Stomach (tissue), 9 donors: ENCODE measurements around the gene SRPK3. TPM values are rescaled to one million over a fixed set of nuclear protein-coding genes. Genes with fewer than 3 reads are reported as not detected.
"Not testable (repeated sequence)": the region's sequence is repeated elsewhere in the genome, so short reads cannot be mapped to it uniquely, and the experiment has no call there.

ENCODE experiments used
- DNase-seq, 2 donors: peaks; one replicate each; pipeline versions ENCODE4 v3.0.0 to v3.0.0-alpha.2; 2013 to 2019
- H3K27ac ChIP-seq, 5 donors: fragments of 200-600 bp in 4 of 5; sonication (generic) in 4 of 5; one replicate each; pipeline ENCODE4 v1.5.1; 2013 to 2019; ENCODE audit warnings: mild to moderate bottlenecking in 1 of 5, moderate library complexity in 1 of 5
- H3K27me3 ChIP-seq, 3 donors: fragments of 200-600 bp; sonication (generic); one replicate each; pipeline ENCODE4 v1.5.1; 2017 to 2019; ENCODE audit warnings: mixed run types in 1 of 3
- H3K36me3 ChIP-seq, 4 donors: fragments of 200-600 bp; sonication (generic); 1 replicate in 3 of 4; 2 replicates in 1 of 4; pipeline ENCODE4 v1.5.1; 2016 to 2019
- H3K4me1 ChIP-seq, 4 donors: fragments of 200-600 bp; sonication (generic); one replicate each; pipeline ENCODE4 v1.5.1; 2016 to 2019
- H3K4me3 ChIP-seq, 4 donors: fragments of 200-600 bp; sonication (generic) in 3 of 4; one replicate each; pipeline ENCODE4 v1.5.1; 2016 to 2019; ENCODE audit warnings: mild to moderate bottlenecking in 1 of 4
- H3K9me3 ChIP-seq, 4 donors: fragments of 200-600 bp; sonication (generic); one replicate each; pipeline ENCODE4 v1.5.1; 2016 to 2019
- CTCF ChIP-seq, 7 experiments: fragments of 450-650 bp in 4 of 7; fragments of 200-600 bp in 3 of 7; sonication (generic) in 3 of 7; IDR thresholded peaks; one replicate each; pipeline ENCODE4 v1.5.1; 2016 to 2019; ENCODE audit warnings: antibody characterized with exemption in 7 of 7, control low read depth in 2 of 7, mild to moderate bottlenecking in 1 of 7
- EP300 ChIP-seq: sonication (generic); formaldehyde crosslinking; IDR thresholded peaks from one replicate; pipeline ENCODE4 v1.6.1; 2017; ENCODE audit warnings: antibody characterized with exemption
- POLR2A ChIP-seq, 4 donors: fragments of 450-650 bp; IDR thresholded peaks; one replicate each; pipeline ENCODE4 v1.6.1; 2016; ENCODE audit warnings: antibody characterized with exemption in 4 of 4, control low read depth in 2 of 4, mild to moderate bottlenecking in 1 of 4, moderate library complexity in 1 of 4
- POLR2AphosphoS5 ChIP-seq, 3 donors: sonication (generic); formaldehyde crosslinking; IDR thresholded peaks; one replicate each; pipeline ENCODE4 v1.6.1; 2016; ENCODE audit warnings: antibody characterized with exemption in 3 of 3
- WGBS, 5 donors: extraction: QIAGEN DNeasy Blood & Tissue Kit in 3 of 5; methylation state at CpG; one replicate each; pipeline versions ENCODE4 v1.1.5 to v1.1.7; 2013 to 2018; 5-methylcytosine and 5-hydroxymethylcytosine counted together
- intact Hi-C: fragments of 100-400 bp; cut with DNase I; formaldehyde crosslinking; loops from one replicate; pipeline ENCODE4 v1.15.1; 2023; ENCODE audit warnings: low total_unique reads
- polyA plus RNA-seq, 3 donors: library from polyadenylated mRNA; stranded (reverse); fragments of 200-250 nt; gene quantifications; one replicate each; pipeline ENCODE4 v1.2.3, GENCODE V29; 2013
- total RNA-seq, 5 donors: library from RNA; depleted of rRNA; stranded (reverse); fragments of >200 nt; gene quantifications; one replicate each; pipeline versions ENCODE4 v1.1.0 to v1.2.3, GENCODE V29; 2014 to 2016
- donor health status: healthy with polysubstance abuse.
- donor health status: Bipolar disorder and iron deficiency.
- donor health status: healthy.

Gene SRPK3
- total and polyA plus RNA-seq, 8 donors: 0.35 to 3.6 (median 1.3) TPM; not detected in 2

GRCh38 chrX:153812220-153812619 is 31.4 kb downstream of the SRPK3 start:
- 26 to 62% (median 46%) methylated on average over 11 to 14 of the region's 14 CpGs for WGBS, 5 donors
- peaks cover 0 to 13% (median 3%) of the 10 kb centered on the region in 4 donors for H3K9me3 ChIP-seq
- no peak for DNase-seq
- intact Hi-C loops: no loop called here
- H3K4me1 ChIP-seq: no peaks in the 10 kb centered on the region
- H3K4me3 ChIP-seq: no peak overlapping the region
- no peaks in the 10 kb centered on the region for H3K36me3 ChIP-seq
- H3K27ac ChIP-seq: no peak overlapping the region
- H3K27me3 ChIP-seq: peaks cover 0 to 10% (median 0%) of the 10 kb centered on the region in 3 donors
- TF ChIP-seq EP300 (no peak), POLR2A (IDR thresholded peaks at IDR 0.05) (no peak), CTCF (IDR thresholded peaks at IDR 0.05) (no peak), POLR2AphosphoS5 (IDR thresholded peaks at IDR 0.05) (no peak)

- Histone ChIP-seq H3K27ac (no peak overlapping the region), H3K4me1 (no peaks in the 10 kb centered on the region), H3K9me3 (peaks cover 0 to 13% (median 3%) of the 10 kb centered on the region in 4 donors), H3K27me3 (peaks cover 0 to 10% (median 0%) of the 10 kb centered on the region in 3 donors), H3K4me3 (no peak overlapping the region), H3K36me3 (no peaks in the 10 kb centered on the region)
- intact Hi-C loops: no loop called here
- TF ChIP-seq CTCF (IDR thresholded peaks at IDR 0.05) (no peak), POLR2A (IDR thresholded peaks at IDR 0.05) (no peak), EP300 (no peak), POLR2AphosphoS5 (IDR thresholded peaks at IDR 0.05) (no peak)
- DNase-seq: no peak
- 87 to 94% (median 91%) methylated on average over 5 of the region's 5 CpGs for WGBS, 5 donors
These were observed 32.3 kb downstream of the SRPK3 start for GRCh38 chrX:153813161-153813560.

- Histone ChIP-seq H3K36me3 (no peaks in the 10 kb centered on the region), H3K4me1 (peaks cover 0 to 14% (median 12%) of the 10 kb centered on the region in 4 donors), H3K27ac (no peak overlapping the region), H3K9me3 (peaks cover 0 to 20% (median 3%) of the 10 kb centered on the region in 4 donors), H3K4me3 (no peak overlapping the region), H3K27me3 (peaks cover 4 to 23% (median 8%) of the 10 kb centered on the region in 3 donors)
- TF ChIP-seq POLR2AphosphoS5 (IDR thresholded peaks at IDR 0.05) (no peak), POLR2A (IDR thresholded peaks at IDR 0.05) (no peak), CTCF (IDR thresholded peaks at IDR 0.05) (no peak), EP300 (no peak)
- intact Hi-C loops: no loop called here
- WGBS, 5 donors: 68 to 74% (median 72%) methylated on average over 19 of the region's 19 CpGs
- no peak for DNase-seq
These were observed 33.9 kb downstream of the SRPK3 start for GRCh38 chrX:153814591-153815315.

- WGBS, 5 donors: 66 to 83% (median 72%) methylated on average over 24 to 25 of the region's 25 CpGs
These were observed 36.2 kb downstream of the SRPK3 start for GRCh38 chrX:153816831-153817690.

GRCh38 chrX:153818064-153818463 is 37.2 kb downstream of the SRPK3 start:
- H3K4me3 ChIP-seq, intact Hi-C loops, DNase-seq, H3K27ac ChIP-seq, H3K36me3 ChIP-seq, H3K9me3 ChIP-seq: not testable (repeated sequence)
- peaks cover 0 to 14% (median 12%) of the 10 kb centered on the region in 4 donors for H3K4me1 ChIP-seq
- WGBS, 5 donors: 86 to 92% (median 88%) methylated on average over 9 of the region's 9 CpGs
- peaks cover 4 to 29% (median 8%) of the 10 kb centered on the region in 3 donors for H3K27me3 ChIP-seq

More at GRCh38 chrX:153816831-153817690, 36.2 kb downstream of the SRPK3 start:
- intact Hi-C loops: no loop called here
- H3K27me3 ChIP-seq: peaks cover 4 to 32% (median 8%) of the 10 kb centered on the region in 3 donors
- DNase-seq: no peak
- peaks cover 0 to 11% (median 3%) of the 10 kb centered on the region in 4 donors for H3K9me3 ChIP-seq
- H3K36me3 ChIP-seq: no peaks in the 10 kb centered on the region
- H3K4me3 ChIP-seq: no peak overlapping the region
- TF ChIP-seq EP300 (no peak), CTCF (IDR thresholded peaks at IDR 0.05) (no peak), POLR2A (IDR thresholded peaks at IDR 0.05) (no peak), POLR2AphosphoS5 (IDR thresholded peaks at IDR 0.05) (no peak)
- H3K4me1 ChIP-seq: peaks cover 0 to 14% (median 12%) of the 10 kb centered on the region in 4 donors
- H3K27ac ChIP-seq: no peak overlapping the region
